Astrocyte of the spinal cord (primary cell): ENCODE results near the gene CRTAC1.
"Not testable (repeated sequence)": the region's sequence is repeated elsewhere in the genome, so short reads cannot be mapped to it uniquely, and the experiment has no call there.

Source experiments
- DNase-seq: peaks from one replicate; pipeline ENCODE4 v3.0.0; 2011; ENCODE audit warnings: low read depth, low spot score
- H3K4me3 ChIP-seq: 2 replicates; pipeline ENCODE4 v1.5.1; 2011; ENCODE audit warnings: low read depth, mild to moderate bottlenecking, low read length, moderate library complexity
- in situ Hi-C: cut with HindIII; loops from 2 replicates; pipeline ENCODE4 v1.10.0; 2017; ENCODE audit warnings: low sequenced_read_pairs
- TF ChIP-seq, protein P1 (sequence below): IDR thresholded peaks from 2 replicates; pipeline ENCODE4 v1.5.1; 2012; ENCODE audit warnings: low read depth, mild to moderate bottlenecking, low read length, inconsistent platforms

Gene CRTAC1

DNA sequence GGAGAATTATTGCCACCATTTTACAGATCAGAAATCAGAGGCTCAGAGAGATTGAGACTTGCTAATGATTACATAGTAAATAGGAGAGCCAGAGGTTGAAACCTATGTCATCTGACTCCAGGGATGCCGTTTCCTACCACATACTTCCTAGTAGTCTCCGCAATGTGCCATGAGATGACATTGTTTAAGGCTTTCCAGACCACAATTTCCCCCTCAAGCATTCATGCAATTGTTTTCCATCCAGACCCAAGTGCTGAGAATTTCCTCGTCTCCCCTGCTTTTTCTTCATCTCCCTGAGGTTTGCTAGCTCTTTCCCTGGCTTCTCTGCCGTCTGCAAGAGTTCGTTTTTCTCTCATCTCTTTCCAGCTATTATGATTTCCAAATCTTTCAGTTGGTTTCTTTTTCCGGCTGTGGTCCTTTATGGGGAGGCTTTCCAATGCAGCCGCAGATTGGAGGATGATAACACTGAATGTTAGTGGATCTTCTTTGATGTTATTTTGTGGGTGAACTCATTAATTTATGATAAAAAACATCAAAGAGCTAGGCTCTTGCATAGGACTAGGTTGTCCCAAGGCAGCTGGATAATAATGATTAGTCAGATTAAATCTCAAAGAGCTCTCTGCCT is 187.7 kb downstream of the CRTAC1 start:
- TF ChIP-seq, protein P1, sequence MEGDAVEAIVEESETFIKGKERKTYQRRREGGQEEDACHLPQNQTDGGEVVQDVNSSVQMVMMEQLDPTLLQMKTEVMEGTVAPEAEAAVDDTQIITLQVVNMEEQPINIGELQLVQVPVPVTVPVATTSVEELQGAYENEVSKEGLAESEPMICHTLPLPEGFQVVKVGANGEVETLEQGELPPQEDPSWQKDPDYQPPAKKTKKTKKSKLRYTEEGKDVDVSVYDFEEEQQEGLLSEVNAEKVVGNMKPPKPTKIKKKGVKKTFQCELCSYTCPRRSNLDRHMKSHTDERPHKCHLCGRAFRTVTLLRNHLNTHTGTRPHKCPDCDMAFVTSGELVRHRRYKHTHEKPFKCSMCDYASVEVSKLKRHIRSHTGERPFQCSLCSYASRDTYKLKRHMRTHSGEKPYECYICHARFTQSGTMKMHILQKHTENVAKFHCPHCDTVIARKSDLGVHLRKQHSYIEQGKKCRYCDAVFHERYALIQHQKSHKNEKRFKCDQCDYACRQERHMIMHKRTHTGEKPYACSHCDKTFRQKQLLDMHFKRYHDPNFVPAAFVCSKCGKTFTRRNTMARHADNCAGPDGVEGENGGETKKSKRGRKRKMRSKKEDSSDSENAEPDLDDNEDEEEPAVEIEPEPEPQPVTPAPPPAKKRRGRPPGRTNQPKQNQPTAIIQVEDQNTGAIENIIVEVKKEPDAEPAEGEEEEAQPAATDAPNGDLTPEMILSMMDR: no peak
- in situ Hi-C loops: no loop called here
- no peak overlapping the region for H3K4me3 ChIP-seq
- DNase-seq: no peak

DNA sequence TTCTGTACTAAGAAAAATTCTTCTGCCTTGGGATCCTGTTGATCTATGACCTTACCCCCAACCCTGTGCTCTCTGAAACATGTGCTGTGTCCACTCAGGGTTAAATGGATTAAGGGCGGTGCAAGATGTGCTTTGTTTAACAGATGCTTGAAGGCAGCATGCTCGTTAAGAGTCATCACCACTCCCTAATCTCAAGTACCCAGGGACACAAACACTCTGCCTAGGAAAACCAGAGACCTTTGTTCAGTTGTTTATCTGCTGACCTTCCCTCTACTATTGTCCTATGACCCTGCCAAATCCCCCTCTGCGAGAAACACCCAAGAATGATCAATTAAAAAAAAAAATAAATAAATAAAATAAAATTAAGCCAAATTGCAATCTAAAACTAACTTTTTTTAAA is 188.3 kb downstream of the CRTAC1 start:
- H3K4me3 ChIP-seq, DNase-seq, in situ Hi-C loops: not testable (repeated sequence)

DNA sequence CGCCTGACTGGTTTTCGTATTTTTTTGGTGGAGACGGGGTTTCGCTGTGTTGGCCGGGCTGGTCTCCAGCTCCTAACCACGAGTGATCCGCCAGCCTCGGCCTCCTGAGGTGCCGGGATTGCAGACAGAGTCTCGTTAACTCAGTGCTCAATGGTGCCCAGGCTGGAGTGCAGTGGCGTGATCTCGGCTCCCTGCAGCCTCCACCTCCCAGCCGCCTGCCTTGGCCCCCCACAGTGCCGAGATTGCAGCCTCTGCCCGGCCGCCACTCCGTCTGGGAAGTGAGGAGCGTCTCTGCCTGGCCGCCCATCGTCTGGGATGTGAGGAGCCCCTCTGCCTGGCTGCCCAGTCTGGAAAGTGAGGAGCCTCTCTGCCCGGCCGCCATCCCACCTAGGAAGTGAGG is 189.3 kb downstream of the CRTAC1 start:
- in situ Hi-C loops, DNase-seq, H3K4me3 ChIP-seq: not testable (repeated sequence)

DNA sequence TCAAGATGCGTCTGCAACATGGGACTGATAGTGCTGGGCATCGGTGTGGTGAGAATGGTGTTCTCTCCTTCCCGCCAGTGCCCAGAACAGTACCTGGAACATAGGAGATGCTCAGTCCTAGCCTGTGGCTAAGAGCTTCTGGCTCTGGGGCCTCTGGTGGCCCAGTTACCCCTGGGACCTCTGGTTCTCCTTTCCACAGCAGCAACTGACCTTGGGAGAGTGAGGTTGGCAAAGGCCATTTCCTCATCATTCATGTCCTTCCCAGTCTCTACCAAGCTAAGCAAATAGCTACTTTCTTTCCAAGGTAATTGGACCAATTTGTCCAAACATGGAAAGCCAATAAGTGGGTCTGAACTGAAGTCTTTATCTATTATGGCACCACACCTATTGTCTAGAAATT is 192.3 kb downstream of the CRTAC1 start:
- no peak overlapping the region for H3K4me3 ChIP-seq
- TF ChIP-seq, protein P1: no peak
- DNase-seq: no peak
- in situ Hi-C loops: no loop called here

DNA sequence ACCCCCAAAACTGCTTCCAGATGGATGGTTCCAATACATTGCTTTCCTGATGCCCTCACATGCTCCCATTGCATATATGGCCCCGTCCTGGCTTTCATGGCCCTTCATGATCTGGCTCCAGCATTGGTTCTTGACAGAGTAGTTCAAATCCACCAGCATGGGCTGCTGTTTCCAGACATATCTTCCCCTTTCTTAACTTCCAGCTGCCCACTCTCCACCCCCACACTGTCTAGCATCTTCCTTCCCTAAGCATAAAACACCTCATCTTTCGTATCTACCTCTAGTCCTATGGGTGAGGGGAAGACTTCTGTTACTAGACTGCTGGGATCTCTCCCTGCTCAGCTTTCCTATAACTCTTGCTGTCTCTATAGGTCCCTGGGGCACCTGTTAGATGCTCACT is 194.0 kb downstream of the CRTAC1 start:
- H3K4me3 ChIP-seq: no peak overlapping the region
- no peak for DNase-seq
- TF ChIP-seq, protein P1: no peak
- in situ Hi-C loops: no loop called here

DNA sequence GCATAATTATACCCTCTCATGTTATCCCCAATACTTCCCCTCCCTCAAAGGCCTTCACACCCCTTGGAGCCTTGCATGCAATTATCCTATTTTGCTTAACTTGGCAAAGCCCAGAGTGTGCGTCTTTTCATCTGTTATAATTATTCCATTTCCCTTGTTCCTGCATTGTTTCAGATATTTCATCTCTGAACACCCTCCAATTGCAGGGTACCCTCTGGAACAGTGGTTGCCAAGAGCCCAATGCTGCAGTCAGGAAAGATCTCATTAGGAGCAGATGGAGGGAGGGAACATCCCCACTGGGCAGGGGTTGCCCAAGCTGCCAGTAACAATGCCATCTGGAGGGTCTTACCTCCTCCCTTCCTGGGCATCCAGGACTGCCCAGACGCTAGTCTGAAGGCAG is 199.2 kb downstream of the CRTAC1 start:
- no peak for DNase-seq
- in situ Hi-C loops: no loop called here
- TF ChIP-seq, protein P1: no peak
- no peak overlapping the region for H3K4me3 ChIP-seq

DNA sequence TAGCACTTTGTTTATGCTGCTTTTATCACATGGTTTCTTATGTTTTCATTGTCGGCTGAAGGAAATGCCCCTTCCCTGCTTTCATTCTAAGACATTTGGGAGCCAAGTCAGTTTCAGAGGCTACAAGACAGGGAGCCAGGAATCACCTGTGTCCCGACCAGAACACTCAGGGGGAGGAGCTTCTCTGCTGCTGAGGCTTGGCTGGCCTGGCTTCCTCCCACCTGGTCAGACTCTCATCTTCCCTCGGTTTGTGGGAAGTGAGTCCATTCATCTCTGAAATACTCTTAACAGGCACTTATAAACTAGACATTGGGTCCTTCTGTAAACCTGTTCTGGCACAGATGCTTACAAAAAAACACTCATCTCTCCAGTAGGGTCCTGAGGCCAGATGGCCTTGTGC is 200.4 kb downstream of the CRTAC1 start:
- TF ChIP-seq, protein P1: no peak
- no peak for DNase-seq
- in situ Hi-C loops: no loop called here
- H3K4me3 ChIP-seq: no peak overlapping the region

DNA sequence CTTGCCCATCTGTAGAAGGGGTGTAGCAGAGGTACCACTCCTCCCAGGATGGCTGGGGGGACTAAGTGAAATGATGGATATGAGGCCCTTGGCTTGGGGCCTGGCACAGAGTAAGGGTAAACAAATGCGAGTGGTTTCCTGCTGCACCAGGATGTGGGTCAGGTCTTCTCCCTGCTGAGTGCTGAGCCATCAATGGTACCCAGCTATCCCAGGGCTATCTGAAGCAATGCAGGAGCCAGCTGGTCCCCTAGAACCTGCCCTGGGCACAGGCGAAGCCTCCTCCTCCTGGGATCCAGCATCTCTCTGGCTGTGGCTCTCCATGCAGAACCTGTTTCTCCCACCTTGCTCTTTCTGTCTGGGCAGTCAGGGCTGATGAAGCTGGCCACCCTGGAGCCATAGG is 201.7 kb downstream of the CRTAC1 start:
- DNase-seq: no peak
- TF ChIP-seq, protein P1: no peak
- in situ Hi-C loops: no loop called here
- no peak overlapping the region for H3K4me3 ChIP-seq
